Panc1 (cell line): ENCODE results near the gene NUB1.

Experiments
- CTCF ChIP-seq: fragments of 450-650 bp; IDR thresholded peaks from 2 replicates; pipeline ENCODE4 v1.5.1; 2017; ENCODE audit warnings: mild to moderate bottlenecking
- SIN3A ChIP-seq: IDR thresholded peaks from 2 replicates; pipeline ENCODE4 v1.6.1; 2012; ENCODE audit warnings: low read depth, mild to moderate bottlenecking, low read length, moderate library complexity, borderline replicate concordance; ENCODE audit not compliant: insufficient read depth

- no peak for TF ChIP-seq CTCF
- no peak for TF ChIP-seq SIN3A
Measured at GRCh38 chr7:151388007-151388297, 46.3 kb downstream of the NUB1 start.
